ENCODE measurements around the gene KCTD1.
A peak's percentile ranks its signal among the peaks of the same experiment; 100 is the strongest.

- TF ChIP-seq CTCF (conservative IDR thresholded peaks at IDR 0.05; ENCODE audit: low read depth, low read length) = peak; percentile 55
- TF ChIP-seq EZH2 (IDR thresholded peaks at IDR 0.05; ENCODE audit: borderline replicate concordance, low read depth, low read length, poor library complexity, severe bottlenecking) = peak; percentile 72
Measured at GRCh38 chr18:26547646-26548414, 523 bp downstream of the KCTD1 start.
